Fibroblast of mammary gland (primary cell): ENCODE measurements around the gene USP37.

Experiments used
- DNase-seq: peaks from one replicate; pipeline ENCODE4 v3.0.0-alpha.2; 2010; ENCODE audit warnings: low read depth
- H3K4me3 ChIP-seq: 2 replicates; pipeline ENCODE4 v1.5.1; 2011; ENCODE audit warnings: low read depth, mild to moderate bottlenecking, low read length, moderate library complexity; ENCODE audit not compliant: control insufficient read depth
- TF ChIP-seq, protein P1 (sequence below): conservative IDR thresholded peaks from 2 replicates; pipeline ENCODE4 v1.5.1; 2011; ENCODE audit warnings: low read depth, low read length, inconsistent platforms; ENCODE audit not compliant: control insufficient read depth, insufficient read depth

Gene USP37

DNA sequence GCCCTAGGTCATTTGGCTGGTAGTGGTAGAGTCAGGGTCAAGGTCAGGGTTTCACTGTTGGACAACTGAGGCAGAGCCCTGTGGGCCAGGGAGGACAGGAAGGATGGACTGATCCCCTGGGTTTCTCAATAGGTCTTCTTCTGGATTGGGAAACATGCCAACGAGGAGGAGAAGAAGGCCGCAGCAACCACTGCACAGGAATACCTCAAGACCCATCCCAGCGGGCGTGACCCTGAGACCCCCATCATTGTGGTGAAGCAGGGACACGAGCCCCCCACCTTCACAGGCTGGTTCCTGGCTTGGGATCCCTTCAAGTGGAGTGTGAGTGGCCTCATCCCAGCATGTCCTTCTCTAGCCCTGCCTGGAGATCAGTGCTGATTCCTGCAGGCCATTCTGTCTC, 131.2 kb downstream of the USP37 start:
- H3K4me3 ChIP-seq, result no peak overlapping the region
- TF ChIP-seq, protein P1, sequence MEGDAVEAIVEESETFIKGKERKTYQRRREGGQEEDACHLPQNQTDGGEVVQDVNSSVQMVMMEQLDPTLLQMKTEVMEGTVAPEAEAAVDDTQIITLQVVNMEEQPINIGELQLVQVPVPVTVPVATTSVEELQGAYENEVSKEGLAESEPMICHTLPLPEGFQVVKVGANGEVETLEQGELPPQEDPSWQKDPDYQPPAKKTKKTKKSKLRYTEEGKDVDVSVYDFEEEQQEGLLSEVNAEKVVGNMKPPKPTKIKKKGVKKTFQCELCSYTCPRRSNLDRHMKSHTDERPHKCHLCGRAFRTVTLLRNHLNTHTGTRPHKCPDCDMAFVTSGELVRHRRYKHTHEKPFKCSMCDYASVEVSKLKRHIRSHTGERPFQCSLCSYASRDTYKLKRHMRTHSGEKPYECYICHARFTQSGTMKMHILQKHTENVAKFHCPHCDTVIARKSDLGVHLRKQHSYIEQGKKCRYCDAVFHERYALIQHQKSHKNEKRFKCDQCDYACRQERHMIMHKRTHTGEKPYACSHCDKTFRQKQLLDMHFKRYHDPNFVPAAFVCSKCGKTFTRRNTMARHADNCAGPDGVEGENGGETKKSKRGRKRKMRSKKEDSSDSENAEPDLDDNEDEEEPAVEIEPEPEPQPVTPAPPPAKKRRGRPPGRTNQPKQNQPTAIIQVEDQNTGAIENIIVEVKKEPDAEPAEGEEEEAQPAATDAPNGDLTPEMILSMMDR, result no peak
- DNase-seq, result no peak

DNA sequence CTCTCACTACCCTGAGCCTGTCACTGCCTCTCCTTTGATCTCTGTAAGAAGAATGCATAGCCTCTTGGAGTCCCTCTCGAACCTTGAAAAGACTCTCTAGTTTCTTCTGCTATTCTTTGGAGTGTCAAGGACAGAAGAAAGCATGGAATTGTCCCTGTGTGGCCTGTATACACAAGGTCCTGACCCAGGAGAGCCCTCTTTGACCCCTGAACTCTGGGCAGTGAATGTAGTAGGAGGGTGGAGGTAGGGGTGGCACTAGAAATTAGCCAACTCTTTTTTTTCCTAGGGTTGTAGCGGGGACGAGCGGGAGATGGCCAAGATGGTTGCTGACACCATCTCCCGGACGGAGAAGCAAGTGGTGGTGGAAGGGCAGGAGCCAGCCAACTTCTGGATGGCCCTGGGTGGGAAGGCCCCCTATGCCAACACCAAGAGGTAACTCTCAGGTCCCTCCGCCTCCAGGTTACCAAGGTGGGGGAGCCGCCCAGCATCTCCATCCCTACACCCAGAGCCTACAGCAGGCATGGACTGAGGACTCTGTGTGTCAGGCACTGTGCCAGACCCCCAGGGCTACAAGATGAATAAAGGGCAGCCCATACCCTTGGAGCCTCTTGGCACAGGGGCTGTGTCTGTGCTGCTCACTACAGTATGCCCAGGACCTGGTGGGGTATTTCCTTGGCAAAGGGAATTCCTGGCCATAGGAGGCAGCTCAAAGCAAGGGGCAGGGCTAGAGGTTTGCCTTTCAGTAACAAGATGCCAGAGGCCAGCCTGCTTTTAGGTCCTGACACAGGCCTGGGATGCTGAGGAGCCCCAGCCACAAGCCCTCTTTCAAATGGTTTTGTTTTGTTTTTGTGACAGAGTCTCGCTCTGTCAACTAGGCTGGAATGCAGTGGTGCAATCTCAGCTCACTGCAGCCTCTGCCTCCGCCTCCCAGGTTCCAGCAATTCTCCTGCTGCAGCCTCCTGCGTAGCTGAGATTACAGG, 132.9 kb downstream of the USP37 start:
- TF ChIP-seq, protein P1, result no peak
- DNase-seq, result no peak
- no peak overlapping the region for H3K4me3 ChIP-seq

DNA sequence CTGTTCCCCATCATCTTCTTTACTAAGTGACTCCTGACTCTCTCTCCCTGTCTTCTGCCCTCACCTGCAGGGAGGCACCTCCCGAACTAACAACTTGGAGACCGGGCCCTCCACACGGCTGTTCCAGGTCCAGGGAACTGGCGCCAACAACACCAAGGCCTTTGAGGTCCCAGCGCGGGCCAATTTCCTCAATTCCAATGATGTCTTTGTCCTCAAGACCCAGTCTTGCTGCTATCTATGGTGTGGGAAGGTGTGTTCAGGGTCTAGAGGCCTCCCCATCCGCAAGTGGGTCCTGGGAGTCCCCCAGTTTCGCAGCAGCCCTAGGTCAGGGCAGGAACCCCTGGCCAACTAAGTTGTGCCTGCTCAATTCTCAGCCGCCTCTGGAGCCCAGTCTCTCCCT, 133.7 kb downstream of the USP37 start:
- H3K4me3 ChIP-seq, result no peak overlapping the region
- TF ChIP-seq, protein P1, result no peak
- DNase-seq, result no peak

DNA sequence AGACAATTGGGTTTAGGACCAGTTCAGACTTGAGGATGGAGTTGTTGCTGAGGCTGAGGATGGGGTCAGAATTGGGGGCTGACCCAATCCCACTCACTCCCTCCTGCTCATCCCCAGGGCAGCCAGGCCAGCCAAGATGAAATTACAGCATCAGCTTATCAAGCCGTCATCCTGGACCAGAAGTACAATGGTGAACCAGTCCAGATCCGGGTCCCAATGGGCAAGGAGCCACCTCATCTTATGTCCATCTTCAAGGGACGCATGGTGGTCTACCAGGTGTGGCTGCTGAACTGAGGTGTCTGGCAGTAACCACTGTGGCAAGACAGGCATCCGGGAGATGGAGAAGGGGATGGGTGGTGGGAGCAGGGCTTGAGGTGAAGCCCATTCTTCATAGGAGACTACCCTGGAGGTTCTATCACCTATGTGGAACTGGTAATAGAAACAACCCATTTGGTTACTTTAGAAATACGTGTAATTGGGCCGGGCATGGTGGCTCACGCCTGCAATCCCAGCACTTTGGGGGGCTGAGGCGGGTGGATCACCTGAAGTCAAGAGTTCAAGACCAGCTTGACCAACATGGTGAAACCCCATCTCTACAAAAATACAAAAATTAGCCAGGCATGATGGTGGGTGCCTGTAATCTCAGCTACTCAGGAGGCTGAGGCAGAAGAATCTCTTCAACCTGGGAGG, 135.3 kb downstream of the USP37 start:
- TF ChIP-seq, protein P1, result no peak
- no peak overlapping the region for H3K4me3 ChIP-seq
- DNase-seq, result no peak

DNA sequence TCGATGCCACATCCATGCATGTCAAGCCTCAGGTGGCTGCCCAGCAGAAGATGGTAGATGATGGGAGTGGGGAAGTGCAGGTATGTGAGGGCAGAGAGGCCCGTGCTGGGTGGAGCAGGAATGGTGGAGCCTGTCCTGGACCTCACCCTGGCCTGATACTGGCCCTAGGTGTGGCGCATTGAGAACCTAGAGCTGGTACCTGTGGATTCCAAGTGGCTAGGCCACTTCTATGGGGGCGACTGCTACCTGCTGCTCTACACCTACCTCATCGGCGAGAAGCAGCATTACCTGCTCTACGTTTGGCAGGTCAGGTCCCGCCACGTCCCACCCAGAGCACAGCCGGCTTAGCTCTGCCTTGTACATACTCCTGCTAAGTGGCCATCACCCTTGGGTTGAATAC, 136.3 kb downstream of the USP37 start:
- no peak for DNase-seq
- TF ChIP-seq, protein P1, result no peak
- H3K4me3 ChIP-seq, result no peak overlapping the region

DNA sequence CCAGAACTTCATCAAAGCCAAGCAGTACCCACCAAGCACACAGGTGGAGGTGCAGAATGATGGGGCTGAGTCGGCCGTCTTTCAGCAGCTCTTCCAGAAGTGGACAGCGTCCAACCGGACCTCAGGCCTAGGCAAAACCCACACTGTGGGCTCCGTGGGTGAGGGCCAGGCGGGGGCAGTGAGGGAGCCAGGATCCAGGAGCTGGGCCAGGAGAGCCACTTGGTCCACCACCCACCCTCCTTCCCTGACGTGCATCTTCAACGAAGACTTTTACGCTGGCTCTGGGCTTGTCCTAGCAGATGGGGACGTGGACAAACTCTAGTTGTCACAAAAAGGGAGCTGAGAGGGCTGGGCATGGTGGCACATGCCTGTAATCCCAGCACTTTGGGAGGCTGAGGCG, 137.4 kb downstream of the USP37 start:
- H3K4me3 ChIP-seq, result no peak overlapping the region
- TF ChIP-seq, protein P1, result no peak
- no peak for DNase-seq
